GM12801 (cell line): ENCODE data around the gene WNT16.

Experiments used
- TF ChIP-seq, protein P1 (sequence below): IDR thresholded peaks from one replicate; pipeline ENCODE4 v1.5.1; 2011; ENCODE audit warnings: control low read depth; ENCODE audit not compliant: insufficient read length; ENCODE audit errors: extremely low read depth

WNT16 gene, protein sequence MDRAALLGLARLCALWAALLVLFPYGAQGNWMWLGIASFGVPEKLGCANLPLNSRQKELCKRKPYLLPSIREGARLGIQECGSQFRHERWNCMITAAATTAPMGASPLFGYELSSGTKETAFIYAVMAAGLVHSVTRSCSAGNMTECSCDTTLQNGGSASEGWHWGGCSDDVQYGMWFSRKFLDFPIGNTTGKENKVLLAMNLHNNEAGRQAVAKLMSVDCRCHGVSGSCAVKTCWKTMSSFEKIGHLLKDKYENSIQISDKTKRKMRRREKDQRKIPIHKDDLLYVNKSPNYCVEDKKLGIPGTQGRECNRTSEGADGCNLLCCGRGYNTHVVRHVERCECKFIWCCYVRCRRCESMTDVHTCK

DNA sequence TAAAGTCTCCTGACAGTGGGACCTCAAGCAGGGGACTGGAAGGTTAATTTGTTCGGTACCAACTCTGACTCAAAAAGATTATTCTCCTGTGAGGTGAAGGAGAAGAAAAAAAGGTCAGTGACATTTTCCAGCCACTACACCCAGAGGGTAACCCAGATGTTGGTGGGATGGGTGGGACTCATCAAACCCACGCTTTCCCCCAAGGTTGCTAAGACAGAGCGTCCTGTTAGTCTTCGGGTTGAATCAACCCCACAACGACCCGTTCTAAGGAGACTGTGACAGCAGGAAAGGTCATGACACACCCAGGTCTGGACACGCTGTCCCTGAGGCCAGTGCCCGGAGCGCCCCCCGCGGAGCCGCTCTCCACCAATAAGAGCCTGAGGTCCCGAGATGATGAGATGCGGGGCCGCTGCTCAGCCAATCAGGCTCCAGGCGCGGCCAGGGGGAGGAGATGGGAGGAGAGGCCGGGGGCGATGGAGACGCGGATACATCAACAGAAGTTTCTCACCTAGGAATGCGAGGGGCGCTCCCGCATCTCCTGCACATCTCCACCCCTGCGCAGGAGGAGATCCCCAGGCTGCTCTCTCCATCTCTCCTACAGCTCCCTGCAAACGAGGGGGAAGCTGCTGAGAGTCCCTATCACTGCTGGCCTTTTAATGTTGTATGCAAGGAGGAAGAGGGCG is at the start of gene WNT16:
Gene WNT16, plus strand, starts transcription at position 493 of the 683 bp plus-strand sequence. CDS start 293 bp downstream, outside the sequence.
- TF ChIP-seq, protein P1, sequence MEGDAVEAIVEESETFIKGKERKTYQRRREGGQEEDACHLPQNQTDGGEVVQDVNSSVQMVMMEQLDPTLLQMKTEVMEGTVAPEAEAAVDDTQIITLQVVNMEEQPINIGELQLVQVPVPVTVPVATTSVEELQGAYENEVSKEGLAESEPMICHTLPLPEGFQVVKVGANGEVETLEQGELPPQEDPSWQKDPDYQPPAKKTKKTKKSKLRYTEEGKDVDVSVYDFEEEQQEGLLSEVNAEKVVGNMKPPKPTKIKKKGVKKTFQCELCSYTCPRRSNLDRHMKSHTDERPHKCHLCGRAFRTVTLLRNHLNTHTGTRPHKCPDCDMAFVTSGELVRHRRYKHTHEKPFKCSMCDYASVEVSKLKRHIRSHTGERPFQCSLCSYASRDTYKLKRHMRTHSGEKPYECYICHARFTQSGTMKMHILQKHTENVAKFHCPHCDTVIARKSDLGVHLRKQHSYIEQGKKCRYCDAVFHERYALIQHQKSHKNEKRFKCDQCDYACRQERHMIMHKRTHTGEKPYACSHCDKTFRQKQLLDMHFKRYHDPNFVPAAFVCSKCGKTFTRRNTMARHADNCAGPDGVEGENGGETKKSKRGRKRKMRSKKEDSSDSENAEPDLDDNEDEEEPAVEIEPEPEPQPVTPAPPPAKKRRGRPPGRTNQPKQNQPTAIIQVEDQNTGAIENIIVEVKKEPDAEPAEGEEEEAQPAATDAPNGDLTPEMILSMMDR: no peak

DNA sequence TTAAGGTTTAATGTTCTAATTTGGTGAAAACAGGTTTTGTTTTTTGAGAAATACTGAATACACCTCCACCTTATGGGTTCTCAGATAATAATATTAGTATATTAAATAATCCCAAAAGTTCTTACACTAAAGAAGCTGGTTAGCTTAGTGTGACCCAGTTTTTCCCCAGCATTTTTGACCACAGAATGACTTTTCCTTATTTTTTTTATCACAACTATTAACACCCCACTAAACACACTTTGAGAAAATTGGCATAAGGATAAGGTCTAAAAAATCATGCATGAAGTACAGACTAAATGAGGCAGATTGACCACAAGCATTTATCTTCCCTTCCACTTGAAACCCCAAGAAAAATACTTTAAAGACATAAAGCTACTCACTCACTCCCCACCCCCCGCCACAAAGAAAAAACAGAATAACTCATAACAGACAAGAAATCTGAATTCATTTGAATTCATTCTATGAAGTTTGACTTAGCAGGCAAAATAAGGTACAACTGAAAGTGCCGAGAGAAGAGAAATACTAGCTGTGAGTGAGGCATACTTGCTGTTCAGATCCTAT is 49.7 kb upstream of the WNT16 start:
- TF ChIP-seq, protein P1: no peak

DNA sequence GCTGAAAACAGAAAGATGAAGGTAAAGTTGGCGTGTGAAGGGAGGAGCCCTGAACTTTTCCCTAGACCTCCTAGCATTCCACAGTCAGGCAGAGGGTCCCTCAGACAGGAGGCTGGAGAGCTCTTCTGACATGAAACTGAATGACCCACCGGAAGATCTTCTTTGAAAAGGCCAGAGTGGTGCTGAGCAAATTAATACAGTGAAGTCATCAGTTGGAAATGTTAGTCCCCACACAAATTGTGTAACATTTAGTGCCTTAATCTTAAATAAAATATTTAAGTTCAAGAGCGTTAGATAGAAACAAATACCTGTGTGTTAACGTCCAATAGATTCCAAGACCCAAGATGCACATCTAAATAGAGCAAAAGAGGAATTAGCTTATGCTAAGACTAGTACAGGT is 49.0 kb upstream of the WNT16 start:
- TF ChIP-seq, protein P1: no peak

DNA sequence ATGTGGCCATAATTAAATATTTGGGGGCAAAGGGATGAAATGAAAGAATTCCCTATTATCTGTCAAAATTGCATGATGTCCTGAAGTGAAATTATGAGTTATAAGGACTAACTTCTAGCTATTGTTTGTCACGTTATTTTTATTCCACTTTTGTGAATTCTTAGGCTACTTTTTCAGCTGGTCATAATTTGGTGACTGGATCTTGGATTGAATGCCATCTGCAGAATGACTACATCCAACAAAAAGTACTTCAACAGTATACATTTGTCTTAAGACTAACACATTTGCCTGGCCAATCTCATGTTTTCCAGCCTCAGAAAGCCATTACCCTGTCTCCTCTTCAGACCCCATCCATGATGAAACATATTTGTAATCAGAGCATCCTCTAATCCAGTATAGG is 48.1 kb upstream of the WNT16 start:
- TF ChIP-seq, protein P1: no peak

DNA sequence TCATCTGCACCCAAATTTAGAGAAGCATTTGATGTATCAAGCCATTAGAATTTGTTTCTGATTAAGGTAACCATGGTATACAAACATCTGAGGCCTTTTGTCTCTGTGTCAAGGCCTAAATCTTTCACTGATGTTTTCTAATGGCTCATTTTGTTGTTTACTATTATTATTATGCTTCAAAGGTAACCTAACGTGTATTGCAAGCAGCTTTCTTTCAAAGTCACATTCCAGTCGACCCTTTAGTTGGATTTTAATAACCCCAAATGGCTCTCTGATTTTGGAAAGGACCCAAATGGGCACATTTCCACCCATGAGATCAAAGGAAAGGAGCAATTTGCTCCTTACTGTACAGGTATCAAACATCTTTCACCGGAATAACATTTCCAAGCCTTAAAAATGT is 46.7 kb upstream of the WNT16 start:
- TF ChIP-seq, protein P1: no peak

DNA sequence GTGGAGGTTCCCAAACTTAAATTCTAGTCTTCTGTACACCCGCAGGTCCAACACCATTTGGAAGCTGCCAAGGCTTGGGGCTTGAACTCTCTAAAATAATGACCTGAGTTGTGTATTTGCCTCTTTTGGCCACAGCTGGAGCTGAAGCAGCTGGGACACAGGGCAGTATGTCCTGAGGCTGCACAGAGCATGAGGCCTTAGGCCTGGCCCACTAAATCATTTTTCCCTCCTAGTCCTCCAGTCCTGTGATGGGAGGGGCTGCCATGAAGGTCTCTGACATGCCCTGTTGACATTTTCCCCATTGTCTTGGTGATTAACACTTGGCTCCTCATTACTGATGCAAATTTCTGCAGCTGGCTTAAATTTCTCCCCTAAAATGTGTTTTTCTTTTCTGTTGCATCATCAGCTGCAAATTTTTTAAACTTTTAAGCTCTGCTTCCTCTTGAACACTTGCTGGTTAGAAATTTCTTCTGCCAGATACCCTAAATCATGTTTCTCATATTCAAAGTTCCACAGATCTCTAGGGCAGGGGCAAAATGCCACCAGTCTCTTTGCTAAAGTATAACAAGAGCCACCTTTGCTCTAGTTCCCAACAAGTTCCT is 43.6 kb upstream of the WNT16 start:
- TF ChIP-seq, protein P1: no peak

DNA sequence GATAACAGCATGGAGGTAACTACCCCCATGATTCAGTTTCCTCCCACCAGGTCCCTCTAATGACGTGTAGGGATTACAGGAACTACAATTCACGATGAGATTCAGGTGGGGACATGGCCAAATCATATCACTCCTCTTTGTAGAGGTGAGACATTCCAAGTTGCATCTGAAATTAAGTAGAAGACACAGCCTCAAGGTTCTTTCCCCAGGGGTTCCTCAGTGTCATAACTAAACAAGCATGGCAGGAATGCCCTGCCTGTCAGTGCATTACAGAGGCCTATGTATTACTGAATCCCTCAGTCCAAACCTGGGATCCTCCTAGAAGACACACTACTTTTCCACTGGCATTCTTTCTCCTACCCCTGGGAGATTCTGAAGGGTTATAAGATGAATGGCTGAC is 42.6 kb upstream of the WNT16 start:
- TF ChIP-seq, protein P1: no peak
